Measurements from ENCODE around the gene SH3PXD2A. TPM values are rescaled to one million over a fixed set of nuclear protein-coding genes. Genes with fewer than 3 reads are reported as not detected.
A peak's percentile ranks its signal among the peaks of the same experiment; 100 is the strongest.

Gene SH3PXD2A
- total and polyA plus RNA-seq, 10 of the 15 experiments (the other 5 are each of a cell fraction or from before 2014, with no cell fraction given): 0.63 to 14.0 (median 4.4) TPM

DNA sequence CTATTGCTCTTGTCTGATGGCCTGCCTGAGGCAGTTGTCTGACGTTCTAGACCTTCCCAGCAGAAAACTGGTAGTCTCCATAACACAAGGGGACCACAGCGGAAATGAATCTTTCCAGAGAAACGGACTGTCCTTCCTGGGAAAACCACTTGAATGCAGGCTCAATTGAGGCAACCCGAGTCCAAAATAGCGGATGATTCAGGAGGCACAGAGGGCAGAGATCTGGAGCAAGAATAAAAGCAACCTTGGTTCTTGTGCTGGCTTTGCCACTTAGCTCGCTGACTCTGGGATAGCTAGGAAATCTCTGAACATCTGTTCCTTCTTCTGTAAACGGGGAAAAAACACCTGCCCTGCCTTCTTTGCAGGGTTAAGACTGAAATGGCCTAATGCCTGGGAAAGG, 183.0 kb downstream of the SH3PXD2A start (continued):
- no peak for TF ChIP-seq BHLHE40 (IDR thresholded peaks at IDR 0.05; ENCODE audit: borderline replicate concordance in 1 of 2, low read depth in 2 of 2, low read length in 1 of 2)
- no peak for TF ChIP-seq PKNOX1 (IDR thresholded peaks at IDR 0.05)
- no peak for TF ChIP-seq ZNF274 (IDR thresholded peaks at IDR 0.05; ENCODE audit: insufficient read depth, insufficient read length)
- no peak for TF ChIP-seq JUND (IDR thresholded peaks at IDR 0.05; ENCODE audit: low read depth, low read length)
- no peak for TF ChIP-seq SREBF2 (IDR thresholded peaks at IDR 0.05; ENCODE audit: low read length)

- Histone ChIP-seq H3K27me3 (replicated peaks in 1 of 2; ENCODE audit: control insufficient read depth in 2 of 2, insufficient read depth in 2 of 2, low read length in 1 of 2) (no peaks in the 10 kb centered on the region), H3K4me1 (ENCODE audit: control insufficient read depth, insufficient read depth, low read length) (no peaks in the 10 kb centered on the region), H3K9ac (ENCODE audit: control insufficient read depth, insufficient read depth, low read length) (no peak overlapping the region), H3K4me3 (no peak overlapping the region), H3K79me2 (ENCODE audit: control insufficient read depth, insufficient read depth, low read length) (no peaks in the 10 kb centered on the region; the same call in none of the 2 replicates), H3K4me2 (ENCODE audit: control insufficient read depth, insufficient read depth) (no peak overlapping the region), H3K36me3 (ENCODE audit: control insufficient read depth in 2 of 2, insufficient read depth in 2 of 2, low read length in 1 of 2) (peaks cover 5 to 16% of the 10 kb centered on the region in 2 experiments; a peak in 3 of 4 replicates), H2AFZ (ENCODE audit: control insufficient read depth, low read depth, low read length) (no peak overlapping the region), H3K9me3 (replicated peaks; ENCODE audit: control insufficient read depth, insufficient read depth, low read length) (no peaks in the 10 kb centered on the region), H4K20me1 (ENCODE audit: control insufficient read depth, insufficient read depth) (no peaks in the 10 kb centered on the region; the same call in 1 of the 2 replicates), H3K27ac (ENCODE audit: control insufficient read depth, insufficient read depth) (no peak overlapping the region)
- in situ Hi-C loops (cut with MboI): no loop called here
- WGBS (ENCODE audit: insufficient coverage, insufficient replicate concordance, low lambda C conversion rate, missing lambda C conversion rate): 75% methylated on average over 8 of the region's 10 CpGs
- no peak for FAIRE-seq
- no peak for ATAC-seq
- intact Hi-C loops (cut with micrococcal nuclease; ENCODE audit: unreplicated experiment): no loop called here
- ChIA-PET RAD21 (ENCODE audit: unreplicated experiment) (no interaction called here), SMC1A (ENCODE audit: uncharacterized antibody, unreplicated experiment) (interaction anchor here (1.5 kb wide), 2 partner anchors 8 to 13 kb away, joined by 3 read pairs; no protein-coding TSS in a partner anchor), POLR2A (no interaction called here), CTCF (interaction anchor here (1.6 kb wide), 1 partner anchor 15 kb away, joined by 6 read pairs; no protein-coding TSS in a partner anchor)
- BruUV-seq (replicated peaks): no TSS peak
- no peak for DNase-seq (ENCODE audit: low read depth, low spot score)
- TF ChIP-seq ZBTB40 (IDR thresholded peaks at IDR 0.05; ENCODE audit: borderline replicate concordance): peak; percentile 76
- TF ChIP-seq MLLT1 (IDR thresholded peaks at IDR 0.05): no peak
- TF ChIP-seq JUND (IDR thresholded peaks at IDR 0.05; ENCODE audit: low read depth, low read length): no peak
- no peak for TF ChIP-seq SIX5 (IDR thresholded peaks at IDR 0.05; ENCODE audit: low read depth, low read length, severe bottlenecking)
- TF ChIP-seq, protein P1, sequence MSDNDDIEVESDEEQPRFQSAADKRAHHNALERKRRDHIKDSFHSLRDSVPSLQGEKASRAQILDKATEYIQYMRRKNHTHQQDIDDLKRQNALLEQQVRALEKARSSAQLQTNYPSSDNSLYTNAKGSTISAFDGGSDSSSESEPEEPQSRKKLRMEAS (IDR thresholded peaks at IDR 0.05; ENCODE audit: low read depth, low read length): no peak
- no peak for TF ChIP-seq HDAC2 (IDR thresholded peaks at IDR 0.05)
- no peak for TF ChIP-seq POLR2AphosphoS5 (IDR thresholded peaks at IDR 0.05; ENCODE audit: low read length)
- no peak for TF ChIP-seq RELA (IDR thresholded peaks at IDR 0.05; ENCODE audit: borderline replicate concordance, partially characterized antibody)
- TF ChIP-seq ZNF622 (IDR thresholded peaks at IDR 0.05): no peak
These were observed 184.1 kb downstream of the SH3PXD2A start for GRCh38 chr10:103671126-103671895.

Measured in GM12878 (cell line).